Measurements from ENCODE around the gene KARS1. TPM values are rescaled to one million over a fixed set of nuclear protein-coding genes. Genes with fewer than 3 reads are reported as not detected.

Gene KARS1
- polyA plus RNA-seq, 1 donor: 116 TPM

GRCh38 chr16:75578725-75579124 lies 68.7 kb downstream of the KARS1 start:
- DNase-seq: no peak

GRCh38 chr16:75578212-75578611 lies 69.3 kb downstream of the KARS1 start:
- no peak for DNase-seq

Other genes with a start within 250 kb of the KARS1 start
- 73.0 TPM for gene CFDP1, start 214.2 kb downstream of the KARS1 start, polyA plus RNA-seq (ENCODE audit: insufficient read length)
- 18.1 TPM for gene TMEM170A, start 183.0 kb downstream of the KARS1 start, polyA plus RNA-seq (ENCODE audit: insufficient read length)
- 0.77 TPM for gene CHST6, start 152.2 kb downstream of the KARS1 start, polyA plus RNA-seq (ENCODE audit: insufficient read length)
- not detected for gene CHST5, start 111.6 kb downstream of the KARS1 start, polyA plus RNA-seq (ENCODE audit: insufficient read length)
- 7.0 TPM for gene TMEM231, start 91.4 kb downstream of the KARS1 start, polyA plus RNA-seq (ENCODE audit: insufficient read length)
- 111 TPM for gene GABARAPL2, start 81.3 kb downstream of the KARS1 start, polyA plus RNA-seq (ENCODE audit: insufficient read length)
- 33.9 TPM for gene ADAT1, start 24.4 kb downstream of the KARS1 start, polyA plus RNA-seq (ENCODE audit: insufficient read length)
- 64.0 TPM for gene TERF2IP, start 108 bp upstream of the KARS1 start, polyA plus RNA-seq (ENCODE audit: insufficient read length)
- gene CPHXL2, start 29.3 kb upstream of the KARS1 start, polyA plus RNA-seq (ENCODE audit: insufficient read length): 0.15 TPM
- gene DUXB, start 53.8 kb upstream of the KARS1 start, polyA plus RNA-seq (ENCODE audit: insufficient read length): not detected
- gene CPHXL, start 78.8 kb upstream of the KARS1 start, polyA plus RNA-seq (ENCODE audit: insufficient read length): not detected

Data from hindlimb muscle (tissue), 1 donor.